Measurements from ENCODE around the gene SEMA7A.
"Not testable (repeated sequence)": the region's sequence is repeated elsewhere in the genome, so short reads cannot be mapped to it uniquely, and the experiment has no call there.

Gene SEMA7A

GRCh38 chr15:74433592-74434262, at the start of gene SEMA7A:
SEMA7A (minus strand) TSS chr15:74433958; CDS start chr15:74433918, 40 bp downstream.
- peak; percentile 26 to 51 for DNase-seq

- DNase-seq = no peak
Measured at GRCh38 chr15:74482661-74483060, 48.9 kb upstream of the SEMA7A start.

- DNase-seq = not testable (repeated sequence)
Measured at GRCh38 chr15:74480364-74480763, 46.6 kb upstream of the SEMA7A start.

- DNase-seq = not testable (repeated sequence)
Measured at GRCh38 chr15:74471621-74472020, 37.9 kb upstream of the SEMA7A start.

GRCh38 chr15:74470631-74471395, 37.1 kb upstream of the SEMA7A start:
- DNase-seq = no peak

GRCh38 chr15:74468341-74469032, 34.7 kb upstream of the SEMA7A start:
- no peak for DNase-seq

- DNase-seq = no peak
Measured at GRCh38 chr15:74466570-74466969, 32.8 kb upstream of the SEMA7A start.

- DNase-seq = no peak
Measured at GRCh38 chr15:74464897-74465296, 31.1 kb upstream of the SEMA7A start.

DNA sequence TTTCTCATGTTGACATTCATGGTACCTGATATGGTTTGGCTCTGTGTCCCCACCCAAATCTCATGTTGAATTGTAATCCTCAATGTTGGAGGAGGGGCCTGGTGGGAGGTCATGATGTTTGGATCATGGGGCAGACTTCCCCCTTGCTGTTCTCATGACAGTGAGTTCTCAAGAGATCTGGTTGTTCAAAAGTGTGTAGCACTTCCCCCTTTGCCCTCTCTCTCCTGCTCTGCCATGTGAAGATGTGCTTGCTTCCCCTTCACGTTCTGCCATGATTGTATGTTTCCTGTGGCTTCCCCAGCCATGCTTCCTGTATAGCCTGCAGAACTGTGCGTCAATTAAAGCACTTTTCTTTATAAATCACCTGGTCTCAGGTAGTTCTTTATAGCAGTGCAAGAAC, 30.5 kb upstream of the SEMA7A start:
- no peak for DNase-seq

- DNase-seq = no peak
Measured at GRCh38 chr15:74463634-74464033, 29.9 kb upstream of the SEMA7A start.

- no peak for DNase-seq
Measured at GRCh38 chr15:74461847-74462511, 28.2 kb upstream of the SEMA7A start.

DNA sequence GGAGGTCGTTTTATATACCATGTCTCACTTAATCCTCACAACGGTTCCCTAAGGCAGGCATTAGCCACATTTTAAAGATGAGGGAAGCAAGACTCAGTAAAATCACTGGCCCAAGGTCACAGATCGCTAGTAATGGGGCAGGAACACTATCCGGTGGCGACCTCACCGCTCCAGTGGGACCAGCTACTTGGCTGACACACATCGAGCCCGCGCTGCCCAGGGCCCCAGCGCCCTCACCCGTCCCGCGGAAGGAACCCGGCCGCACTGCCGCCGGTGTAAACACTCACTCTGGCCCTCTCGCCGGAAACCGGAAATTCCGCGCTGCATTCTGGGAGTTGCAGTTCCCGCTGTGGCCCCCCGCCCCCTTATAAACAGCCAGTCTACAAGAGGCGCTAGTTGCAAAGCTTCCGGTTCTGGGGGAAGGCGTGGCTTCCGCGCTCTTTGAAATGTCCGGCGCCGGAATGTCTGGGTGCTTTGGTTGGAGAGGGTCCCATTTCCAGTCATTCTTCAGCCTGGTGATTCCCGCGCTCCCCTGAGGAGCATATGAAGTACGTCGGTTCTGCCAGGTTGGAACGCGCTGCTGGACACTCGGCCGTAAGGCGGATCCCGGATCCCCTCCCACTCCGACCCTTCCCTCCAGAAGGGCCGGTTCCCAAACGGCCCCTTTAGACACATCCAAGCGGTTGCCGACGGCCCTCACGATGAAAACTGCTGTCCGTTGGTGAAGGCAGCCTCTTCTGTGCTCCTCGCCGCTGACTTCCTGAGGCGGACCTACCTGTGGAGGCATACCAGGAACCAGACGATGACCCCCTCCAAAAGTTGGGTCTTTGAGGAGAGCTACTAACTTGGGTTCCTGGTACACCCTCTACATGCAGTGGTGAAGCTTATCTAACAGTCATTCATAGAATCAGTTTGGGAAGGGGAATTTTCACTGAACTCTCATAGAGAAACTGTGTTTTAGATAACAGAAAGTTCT, 27.4 kb upstream of the SEMA7A start, which contains the start of gene UBL7:
TSS of gene UBL7 (minus strand) at position 290 of the 976 bp plus-strand sequence. CDS start 2,293 bp downstream, outside the sequence.
- DNase-seq = peak; percentile 87 to 88

DNA sequence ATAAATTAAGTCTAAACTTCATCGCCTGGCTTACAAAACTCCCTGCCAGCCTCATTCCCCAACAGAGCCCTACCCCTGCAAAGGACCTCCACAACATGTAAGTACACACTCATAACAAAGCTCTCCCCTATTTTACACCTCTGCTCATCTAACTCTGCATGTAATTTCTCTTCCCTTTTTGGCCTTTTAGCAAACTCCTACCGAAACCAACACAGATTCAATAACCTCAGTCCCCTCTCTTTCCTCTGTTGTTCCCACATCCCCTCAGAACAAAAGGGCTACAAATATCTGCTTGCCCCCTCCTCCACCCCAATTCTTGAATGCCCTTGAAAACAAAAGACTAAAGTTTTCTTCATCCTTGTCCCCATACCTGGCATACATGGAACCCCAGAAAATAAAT, 26.5 kb upstream of the SEMA7A start:
- no peak for DNase-seq

- DNase-seq = not testable (repeated sequence)
Measured at GRCh38 chr15:74459798-74460197, 26.0 kb upstream of the SEMA7A start.

DNA sequence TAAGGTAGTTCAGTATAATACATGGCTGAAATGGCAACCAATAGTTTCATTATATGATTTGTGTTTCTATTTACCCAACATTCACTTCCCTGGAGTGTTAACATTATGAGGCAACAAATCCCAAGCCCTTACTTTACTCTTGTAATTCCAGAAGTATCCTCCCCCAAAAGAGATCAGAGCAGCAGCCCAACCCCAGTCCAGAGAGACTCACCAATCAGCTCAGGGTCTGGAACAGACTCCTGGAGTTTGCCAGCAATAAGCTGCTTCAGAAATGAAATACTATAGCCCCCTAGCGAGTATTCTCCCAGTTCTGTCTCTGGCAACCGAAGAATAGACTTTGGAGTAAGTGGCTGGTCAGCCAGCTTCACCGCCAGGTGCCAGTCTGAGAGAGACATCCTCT, 24.7 kb upstream of the SEMA7A start:
- no peak for DNase-seq

DNA sequence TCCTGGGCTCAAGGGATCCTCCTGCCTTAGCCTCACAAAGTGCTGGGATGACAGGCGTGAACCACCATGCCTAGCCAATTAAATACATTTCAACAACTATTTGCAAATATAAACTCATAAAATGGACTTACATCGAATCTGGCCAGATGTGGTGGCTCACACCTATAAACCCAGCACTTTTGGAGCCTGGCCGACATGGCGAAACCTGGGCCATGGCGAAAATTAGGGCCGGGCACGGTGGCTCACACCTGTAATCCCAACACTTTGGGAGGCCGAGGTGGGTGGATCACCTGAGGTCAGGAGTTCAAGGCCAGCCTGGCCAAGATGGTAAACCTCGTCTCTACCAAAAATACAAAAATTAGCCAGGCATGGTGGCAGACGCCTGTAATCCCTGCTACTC, 23.3 kb upstream of the SEMA7A start:
- not testable (repeated sequence) for DNase-seq

DNA sequence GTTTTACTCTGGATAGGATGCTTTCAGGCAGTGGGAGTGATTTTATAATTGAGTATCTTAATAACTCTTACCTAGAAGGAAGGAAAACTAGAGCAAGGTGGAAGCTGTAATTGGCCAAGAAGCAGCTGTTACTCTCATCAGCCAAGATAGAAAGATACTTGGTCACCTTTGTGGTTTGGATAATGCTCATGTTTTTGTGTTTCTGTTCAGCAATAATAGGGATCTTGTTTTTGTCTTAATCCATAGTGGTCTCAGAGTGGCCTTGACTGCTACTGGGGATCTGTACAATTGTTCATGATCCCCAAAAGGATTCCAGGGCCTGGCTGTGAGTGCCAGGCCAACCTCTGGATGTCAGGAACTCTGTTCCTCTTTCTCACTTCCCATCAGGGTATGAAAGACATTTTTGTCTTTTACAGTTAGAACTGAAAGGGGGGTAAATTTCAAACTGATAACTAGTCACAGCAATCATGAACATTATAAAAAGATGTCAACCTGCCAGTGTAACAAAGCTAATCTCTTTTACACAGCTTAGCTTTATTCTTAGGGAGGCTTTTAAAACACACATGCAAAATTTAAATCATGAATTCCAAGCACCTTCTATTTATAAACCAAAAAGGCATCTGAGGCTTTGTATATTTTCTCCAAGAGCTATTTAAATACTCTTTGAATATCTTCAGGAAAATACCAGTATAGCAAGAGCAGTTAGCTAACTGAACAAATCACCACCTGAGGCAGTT, 21.2 kb upstream of the SEMA7A start:
- no peak for DNase-seq

- DNase-seq = no peak
Measured at GRCh38 chr15:74453925-74454763, 20.4 kb upstream of the SEMA7A start.

DNA sequence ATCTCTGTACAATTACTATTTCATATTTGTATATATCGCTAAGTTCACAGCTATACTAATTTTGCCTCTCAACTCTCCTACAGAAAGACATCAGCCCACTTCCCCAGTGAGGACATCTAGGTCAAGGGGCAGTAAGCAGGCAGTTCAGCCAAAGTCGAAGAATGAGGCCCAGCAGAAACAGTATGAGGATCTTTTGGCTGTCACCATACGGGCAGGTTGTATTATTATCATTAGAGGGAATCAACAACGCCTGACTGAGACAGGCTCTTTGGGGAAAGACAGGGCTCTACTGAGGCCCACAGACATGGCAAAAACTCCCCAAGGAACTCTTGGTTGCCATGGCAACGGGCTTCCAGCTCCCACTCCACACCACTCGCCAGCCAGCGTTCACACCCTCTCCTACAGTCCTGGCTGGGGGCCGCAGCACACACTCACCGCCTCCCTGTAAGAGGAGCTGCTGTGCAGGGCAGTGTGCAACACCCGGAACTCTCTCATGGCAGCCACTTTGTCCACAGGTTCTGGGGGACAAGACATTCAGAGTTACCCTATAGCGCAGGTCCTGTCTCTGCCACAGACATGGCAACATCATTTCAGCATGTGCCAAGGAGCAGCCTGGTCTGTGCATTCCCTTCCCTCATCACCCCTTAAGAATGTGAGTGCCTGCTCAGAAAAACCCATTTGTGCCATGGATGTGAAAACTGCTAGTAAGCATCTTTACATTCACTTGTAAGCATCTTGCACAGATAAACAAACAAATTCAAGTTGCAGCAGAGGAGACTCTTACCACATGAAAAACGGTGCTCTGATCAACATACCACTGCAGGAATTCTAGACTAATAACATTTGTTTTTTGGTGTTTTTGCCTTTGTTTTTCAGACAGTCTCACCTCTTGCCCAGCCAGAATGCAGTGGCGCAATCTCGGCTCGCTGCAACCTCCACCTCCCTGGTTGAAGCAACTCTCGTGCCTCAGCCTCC, 18.4 kb upstream of the SEMA7A start:
- DNase-seq = no peak

Data from NCI-H1930 (cell line).